ENCODE results near the gene NRDC. TPM values are rescaled to one million over a fixed set of nuclear protein-coding genes. Genes with fewer than 3 reads are reported as not detected.

The NRDC gene, protein sequence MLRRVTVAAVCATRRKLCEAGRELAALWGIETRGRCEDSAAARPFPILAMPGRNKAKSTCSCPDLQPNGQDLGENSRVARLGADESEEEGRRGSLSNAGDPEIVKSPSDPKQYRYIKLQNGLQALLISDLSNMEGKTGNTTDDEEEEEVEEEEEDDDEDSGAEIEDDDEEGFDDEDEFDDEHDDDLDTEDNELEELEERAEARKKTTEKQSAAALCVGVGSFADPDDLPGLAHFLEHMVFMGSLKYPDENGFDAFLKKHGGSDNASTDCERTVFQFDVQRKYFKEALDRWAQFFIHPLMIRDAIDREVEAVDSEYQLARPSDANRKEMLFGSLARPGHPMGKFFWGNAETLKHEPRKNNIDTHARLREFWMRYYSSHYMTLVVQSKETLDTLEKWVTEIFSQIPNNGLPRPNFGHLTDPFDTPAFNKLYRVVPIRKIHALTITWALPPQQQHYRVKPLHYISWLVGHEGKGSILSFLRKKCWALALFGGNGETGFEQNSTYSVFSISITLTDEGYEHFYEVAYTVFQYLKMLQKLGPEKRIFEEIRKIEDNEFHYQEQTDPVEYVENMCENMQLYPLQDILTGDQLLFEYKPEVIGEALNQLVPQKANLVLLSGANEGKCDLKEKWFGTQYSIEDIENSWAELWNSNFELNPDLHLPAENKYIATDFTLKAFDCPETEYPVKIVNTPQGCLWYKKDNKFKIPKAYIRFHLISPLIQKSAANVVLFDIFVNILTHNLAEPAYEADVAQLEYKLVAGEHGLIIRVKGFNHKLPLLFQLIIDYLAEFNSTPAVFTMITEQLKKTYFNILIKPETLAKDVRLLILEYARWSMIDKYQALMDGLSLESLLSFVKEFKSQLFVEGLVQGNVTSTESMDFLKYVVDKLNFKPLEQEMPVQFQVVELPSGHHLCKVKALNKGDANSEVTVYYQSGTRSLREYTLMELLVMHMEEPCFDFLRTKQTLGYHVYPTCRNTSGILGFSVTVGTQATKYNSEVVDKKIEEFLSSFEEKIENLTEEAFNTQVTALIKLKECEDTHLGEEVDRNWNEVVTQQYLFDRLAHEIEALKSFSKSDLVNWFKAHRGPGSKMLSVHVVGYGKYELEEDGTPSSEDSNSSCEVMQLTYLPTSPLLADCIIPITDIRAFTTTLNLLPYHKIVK
- total RNA-seq, result 109 and 111 TPM in 2 replicates

GRCh38 chr1:51878616-51879336 lies at the start of gene NRDC:
Gene NRDC (minus strand): TSS chr1:51878727. CDS start chr1:51878615, 112 bp downstream.

Other genes with a start within 250 kb of the NRDC start
- 28.3 and 37.1 TPM in 2 replicates for gene RAB3B, start 112.0 kb upstream of the NRDC start, total RNA-seq
- 10.1 and 11.9 TPM in 2 replicates for gene KTI12, start 155.1 kb upstream of the NRDC start, total RNA-seq
- gene TXNDC12, start 176.5 kb upstream of the NRDC start, total RNA-seq, result 25.2 and 25.5 TPM in 2 replicates
- 22.4 and 29.7 TPM in 2 replicates for gene BTF3L4, start 177.6 kb upstream of the NRDC start, total RNA-seq

Data from smooth muscle cell of the pulmonary artery (primary cell).